GM12872 (cell line): ENCODE results near the gene BIRC5.

Experiments
- CTCF ChIP-seq: IDR thresholded peaks from 3 replicates; pipeline ENCODE4 v1.5.1; 2011; ENCODE audit warnings: low read depth, mild to moderate bottlenecking, low read length, moderate library complexity; ENCODE audit not compliant: insufficient read depth

The BIRC5 gene

GRCh38 chr17:78253946-78254672 lies 40.1 kb downstream of the BIRC5 start:
- no peak for TF ChIP-seq CTCF

GRCh38 chr17:78255029-78255656 lies 41.1 kb downstream of the BIRC5 start:
- TF ChIP-seq CTCF, result no peak

- no peak for TF ChIP-seq CTCF
These were observed 42.1 kb downstream of the BIRC5 start for GRCh38 chr17:78255953-78256706.

GRCh38 chr17:78256707-78257591 lies 42.9 kb downstream of the BIRC5 start:
- no peak for TF ChIP-seq CTCF

GRCh38 chr17:78257810-78258322 lies 43.8 kb downstream of the BIRC5 start:
- no peak for TF ChIP-seq CTCF

- no peak for TF ChIP-seq CTCF
These were observed 44.5 kb downstream of the BIRC5 start for GRCh38 chr17:78258323-78259191.
